GM04504 (cell line): ENCODE results near the gene CHST12.
"Not testable (repeated sequence)": the region's sequence is repeated elsewhere in the genome, so short reads cannot be mapped to it uniquely, and the experiment has no call there.

Experiments used
- DNase-seq: peaks from one replicate; pipeline ENCODE4 v3.0.0-alpha.2; 2012; ENCODE audit warnings: low read depth

Gene CHST12

DNA sequence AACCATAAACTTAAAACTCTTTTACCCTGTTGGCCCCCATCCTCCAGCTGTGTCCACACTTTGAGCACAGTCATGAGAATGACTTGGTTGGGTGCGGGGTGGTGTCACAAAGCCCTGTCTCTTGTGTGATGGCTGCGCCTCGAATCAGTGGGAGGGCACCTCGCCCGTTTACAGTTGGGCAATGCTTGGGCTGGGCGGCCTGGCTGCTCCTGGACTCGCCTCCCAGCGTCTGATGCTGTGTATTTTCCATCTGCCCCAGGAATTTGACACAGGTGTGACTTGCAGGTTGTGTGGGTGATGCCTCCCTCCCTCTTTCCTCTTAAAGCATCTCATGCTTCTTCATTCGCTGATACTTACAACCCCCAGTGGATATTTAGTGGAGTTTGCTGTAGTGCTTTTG lies 33.7 kb downstream of the CHST12 start:
- no peak for DNase-seq

DNA sequence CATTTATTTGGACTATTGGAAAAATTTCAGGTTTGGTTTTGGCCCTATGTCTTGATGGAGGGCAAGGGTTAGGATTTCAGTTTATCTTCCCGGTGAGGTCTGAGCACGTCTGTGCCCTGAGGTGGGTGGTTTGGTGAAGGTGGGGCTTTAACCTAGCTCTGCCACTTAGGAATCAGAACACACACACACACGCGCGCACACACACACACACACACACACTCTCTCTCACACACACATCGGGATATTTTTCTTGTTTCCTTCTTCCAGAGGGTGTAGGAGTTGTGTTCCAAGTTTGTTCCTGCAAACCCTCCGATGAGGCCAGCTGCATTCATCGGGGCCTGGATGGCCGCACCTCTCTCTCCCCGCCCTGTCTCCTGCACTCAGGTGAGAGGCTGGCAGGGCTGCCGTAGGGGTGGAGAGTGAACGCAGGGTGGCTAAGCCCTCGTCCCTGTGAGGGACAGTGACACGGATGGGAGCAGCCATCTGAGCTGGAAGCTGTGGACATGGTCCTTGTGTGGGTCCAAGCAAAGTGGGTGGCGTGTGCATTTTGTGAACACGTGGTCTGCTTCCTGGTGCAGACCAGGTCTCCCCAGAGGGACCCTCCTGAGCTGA lies 34.2 kb downstream of the CHST12 start:
- DNase-seq: no peak

GRCh38 chr7:2438186-2438585 lies 34.8 kb downstream of the CHST12 start:
- DNase-seq: no peak

DNA sequence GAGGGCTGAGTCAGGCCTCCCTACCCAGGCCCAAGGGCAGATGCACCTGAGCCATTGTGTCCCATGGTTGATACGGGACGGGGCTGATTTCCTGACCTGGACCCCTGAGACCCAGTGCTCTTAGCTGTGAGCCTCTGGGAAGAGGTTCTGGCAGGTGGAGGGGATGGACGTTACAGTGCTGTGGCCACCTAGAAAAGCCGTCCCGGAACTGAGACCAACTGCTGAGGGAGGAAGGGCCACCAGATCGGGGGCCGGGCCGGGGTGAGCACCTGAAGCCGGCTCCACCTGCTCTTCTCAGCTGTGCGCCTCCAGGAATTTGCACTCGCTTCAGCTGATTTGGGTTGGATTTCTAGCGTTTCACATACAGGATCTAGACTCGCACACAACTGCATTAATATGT lies 35.4 kb downstream of the CHST12 start:
- no peak for DNase-seq

GRCh38 chr7:2440608-2441245 lies 37.3 kb downstream of the CHST12 start:
- DNase-seq: no peak

- no peak for DNase-seq
Measured at GRCh38 chr7:2441430-2442058, 38.1 kb downstream of the CHST12 start.

DNA sequence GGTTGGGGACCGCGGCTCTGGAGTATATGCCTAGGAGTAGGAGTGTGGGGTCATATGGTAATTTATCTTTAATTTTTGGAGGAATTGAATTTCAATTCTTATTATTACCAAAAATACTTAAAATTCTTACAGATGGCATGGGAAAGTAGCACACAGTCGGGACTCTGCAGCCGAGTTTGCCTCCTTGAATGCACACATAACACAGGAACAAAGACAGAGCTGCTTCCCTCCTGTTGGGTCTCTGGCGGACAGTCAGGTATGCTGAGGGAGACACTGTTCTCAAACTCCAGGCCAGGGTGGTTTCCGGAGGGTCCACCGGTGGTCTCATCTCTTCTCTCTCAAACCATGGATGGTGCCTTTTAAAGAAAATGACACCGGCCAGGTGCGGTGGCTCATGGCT lies 40.1 kb downstream of the CHST12 start:
- no peak for DNase-seq

- peak; percentile 60 for DNase-seq
Measured at GRCh38 chr7:2444476-2444875, 41.1 kb downstream of the CHST12 start.

DNA sequence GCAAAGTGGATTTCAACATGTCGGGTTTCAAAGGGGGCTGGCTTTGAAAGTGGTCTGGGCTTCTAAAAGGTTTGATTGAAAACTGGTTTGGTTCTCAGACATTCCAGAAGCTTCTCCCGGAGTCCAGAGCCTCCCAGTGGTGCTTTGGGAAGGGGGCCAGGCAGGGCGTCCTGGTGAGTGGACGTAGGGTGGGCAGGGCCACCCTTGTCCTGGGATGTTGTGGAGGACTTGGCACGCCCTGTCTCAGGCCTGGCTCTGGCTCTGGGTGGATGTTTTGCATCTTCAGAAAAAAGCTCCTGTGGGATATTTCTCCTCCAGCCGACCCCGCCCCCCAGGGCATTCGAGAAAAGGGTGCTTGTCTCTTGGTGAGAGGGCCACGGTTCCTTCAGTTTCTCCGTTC lies 41.6 kb downstream of the CHST12 start:
- DNase-seq: no peak

DNA sequence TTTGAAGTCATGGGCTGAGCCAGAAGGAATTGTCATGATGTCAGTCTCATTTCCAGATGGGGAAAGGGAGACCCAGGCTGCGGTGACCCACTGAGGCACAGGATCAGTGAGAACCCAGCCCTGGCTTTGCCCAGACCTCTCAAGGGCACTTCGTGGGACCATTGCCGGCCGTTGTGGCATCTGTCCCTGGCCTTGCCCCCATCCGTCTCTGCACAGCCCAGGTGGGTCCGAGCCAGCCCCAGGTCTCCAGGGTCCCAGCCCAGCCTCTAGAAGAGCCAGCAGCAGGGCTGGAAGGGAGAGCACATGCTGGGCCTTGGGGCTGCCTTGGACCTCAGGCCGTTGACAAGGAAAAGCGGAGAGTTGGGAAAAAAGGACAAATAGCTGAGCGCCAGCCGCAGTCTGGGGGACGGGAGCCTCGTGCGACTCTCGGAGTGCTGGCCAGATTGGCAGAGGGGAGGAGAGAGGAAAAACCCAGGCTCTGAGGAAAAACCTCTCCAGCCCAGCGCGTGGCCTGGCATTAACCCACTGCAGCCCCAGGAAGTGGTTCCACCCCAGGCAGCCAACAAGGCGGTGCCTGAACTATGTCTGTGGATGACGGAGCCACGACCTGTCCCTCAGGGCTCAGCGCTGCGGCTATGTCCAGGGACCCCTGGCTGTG lies 42.6 kb downstream of the CHST12 start:
- DNase-seq: no peak

DNA sequence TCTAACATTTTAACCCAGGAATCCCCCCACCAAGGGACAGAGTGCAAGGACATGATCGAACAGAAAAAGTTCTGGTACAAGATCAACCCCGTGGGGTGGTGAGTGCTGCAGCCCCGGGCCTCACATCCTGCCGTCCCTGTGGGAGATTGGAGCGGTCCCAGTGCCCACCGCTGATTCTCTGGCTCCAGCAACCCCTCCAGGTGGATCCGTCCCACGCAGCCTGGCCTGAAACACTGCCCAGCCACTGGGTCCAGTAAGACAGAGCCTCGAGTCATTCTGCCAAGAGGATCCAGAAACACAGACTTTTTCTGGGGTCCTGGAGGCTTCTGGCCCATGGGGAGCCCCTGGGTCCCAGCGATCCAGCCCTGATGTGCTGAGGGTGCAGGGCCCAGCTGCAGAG lies 43.3 kb downstream of the CHST12 start:
- no peak for DNase-seq

DNA sequence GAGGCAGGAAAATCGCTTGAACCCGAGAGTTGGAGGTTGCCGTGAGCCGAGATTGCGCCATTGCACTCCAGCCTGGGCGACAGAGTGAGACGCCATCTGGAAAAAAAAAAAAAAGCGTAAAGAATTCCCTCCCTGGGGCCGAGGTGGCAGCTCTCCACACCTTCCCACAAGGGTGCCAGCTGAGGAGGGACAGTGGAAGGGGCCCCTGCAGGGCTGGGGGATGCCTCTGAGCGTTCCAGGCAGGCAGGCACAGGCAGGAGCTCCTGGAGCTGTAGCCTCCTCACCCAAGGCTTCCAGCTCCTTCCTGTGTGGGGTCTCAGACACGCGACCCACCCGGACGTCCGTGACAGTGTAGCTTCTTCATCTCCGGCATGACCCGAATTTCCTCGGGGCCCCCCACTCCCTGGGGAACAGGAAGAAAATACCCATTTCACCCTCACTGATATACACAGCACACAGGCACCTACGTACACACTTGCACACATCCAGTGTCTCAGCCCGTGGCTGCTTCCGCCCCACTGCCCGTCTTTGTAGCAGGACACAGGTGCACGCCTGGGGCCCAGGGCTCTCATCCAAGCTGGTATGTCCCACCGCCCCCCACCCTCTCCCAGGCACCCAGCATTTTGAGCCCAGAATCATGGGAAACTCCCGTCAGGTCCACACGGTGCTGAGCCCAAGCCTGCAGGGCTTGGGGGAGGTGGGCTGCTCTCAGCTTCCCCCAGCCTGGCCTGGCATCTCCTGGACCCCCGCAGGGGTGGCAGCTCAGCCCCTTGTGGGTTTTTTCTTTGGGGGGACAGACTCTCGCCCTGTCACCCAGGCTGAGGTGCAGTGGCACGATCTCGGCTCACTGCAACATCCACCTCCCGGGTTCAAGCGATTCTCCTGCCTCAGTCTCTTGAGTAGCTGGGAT lies 47.0 kb downstream of the CHST12 start:
- no peak for DNase-seq

DNA sequence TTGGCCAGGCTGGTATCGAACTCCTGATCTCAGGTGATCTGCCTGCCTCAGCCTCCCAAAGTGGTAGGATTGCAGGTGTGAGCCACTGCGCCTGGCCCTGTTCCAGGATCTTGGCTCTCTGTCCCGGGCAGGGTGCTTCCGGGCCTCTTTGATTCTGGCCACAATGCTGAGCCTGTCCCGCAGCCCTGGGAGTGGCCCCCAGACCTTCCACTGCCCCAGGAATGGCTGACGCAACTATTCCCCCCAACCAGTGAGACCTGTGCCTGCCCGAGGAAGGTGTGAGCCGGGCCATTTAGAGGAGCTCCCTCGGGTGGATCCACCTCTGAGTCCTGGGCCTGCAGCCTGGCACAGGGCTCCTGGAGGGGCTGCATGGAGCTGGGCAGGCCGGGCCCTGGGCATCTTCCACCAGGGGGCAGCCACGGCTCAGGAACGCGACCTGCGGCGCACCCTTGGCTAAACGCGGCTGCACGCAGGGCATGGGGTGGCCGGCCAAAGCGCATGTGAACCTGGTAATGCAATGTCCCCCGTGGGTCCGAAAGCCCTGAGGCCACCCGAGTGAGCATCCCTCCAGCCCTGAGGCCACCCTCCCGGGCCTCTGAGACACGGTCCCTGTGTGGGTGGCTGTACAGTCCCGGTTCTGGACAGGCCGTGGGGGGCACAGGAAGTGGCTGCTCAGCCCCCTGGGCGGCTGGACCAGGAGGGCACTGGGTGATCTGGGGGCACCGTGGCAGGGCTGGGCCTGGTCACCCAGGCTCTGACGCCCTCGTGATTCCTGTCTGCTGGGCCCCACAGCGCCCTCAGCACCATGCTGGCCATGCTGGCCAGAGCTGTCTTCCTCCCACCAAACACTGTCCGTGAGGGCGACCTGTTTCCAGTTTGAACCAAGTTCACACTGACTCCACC lies 48.0 kb downstream of the CHST12 start:
- DNase-seq: peak; percentile 34

DNA sequence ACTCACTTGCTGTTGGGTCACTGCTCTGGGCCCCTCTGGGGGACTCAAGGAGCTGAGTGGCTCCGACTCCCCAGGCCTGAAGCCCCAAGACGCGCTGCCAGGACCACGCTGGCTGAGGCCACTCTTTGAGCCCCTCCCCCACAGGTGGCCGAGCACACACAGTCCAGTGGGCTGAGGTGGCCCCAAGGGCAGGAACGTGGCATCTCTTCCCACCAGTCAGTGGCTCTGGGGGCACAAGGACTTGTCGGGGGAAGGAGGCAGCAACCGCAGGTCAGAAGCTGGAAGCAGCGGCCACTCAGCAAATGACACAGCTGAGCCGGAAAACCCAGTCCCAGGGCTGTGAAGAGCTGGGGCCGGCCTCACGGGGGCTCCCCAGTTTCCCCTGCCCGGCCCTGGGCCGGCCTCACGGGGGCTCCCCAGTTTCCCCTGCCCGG lies 48.7 kb downstream of the CHST12 start:
- no peak for DNase-seq

DNA sequence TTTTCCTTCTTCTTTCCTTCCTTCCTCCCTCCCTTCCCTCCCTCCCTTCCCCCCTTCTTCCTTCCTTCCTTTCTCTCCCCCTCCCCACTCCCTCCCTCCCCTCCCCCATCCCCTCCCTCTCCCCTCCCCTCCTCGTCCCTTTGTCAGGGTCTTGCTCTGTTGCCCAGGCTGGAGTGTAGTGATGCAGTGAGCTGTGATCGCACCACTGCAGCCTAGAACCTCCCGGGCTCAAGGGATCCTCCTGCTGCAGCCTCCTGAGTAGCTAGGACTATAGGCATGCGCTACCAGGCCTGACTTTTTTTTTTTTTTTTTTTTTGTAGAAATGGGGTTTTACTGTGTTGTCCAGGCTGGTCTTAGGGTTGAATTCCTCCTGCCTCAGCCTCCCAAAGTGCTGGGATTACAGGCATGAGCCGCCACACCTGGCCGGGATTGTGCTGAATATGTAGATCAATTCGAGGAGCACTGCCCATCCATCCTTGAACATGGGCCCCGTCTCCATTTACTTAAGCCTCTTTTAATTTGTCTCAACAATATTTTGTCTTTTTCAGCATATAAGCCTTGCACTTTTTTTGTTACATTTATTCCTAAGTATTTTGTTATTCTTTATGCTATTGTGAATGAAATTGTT lies 49.3 kb downstream of the CHST12 start:
- DNase-seq: no peak

GRCh38 chr7:2453849-2454248 lies 50.4 kb downstream of the CHST12 start:
- DNase-seq: not testable (repeated sequence)

- no peak for DNase-seq
Measured at GRCh38 chr7:2459674-2460073, 56.3 kb downstream of the CHST12 start.

- DNase-seq: no peak
Measured at GRCh38 chr7:2460188-2460587, 56.8 kb downstream of the CHST12 start.

DNA sequence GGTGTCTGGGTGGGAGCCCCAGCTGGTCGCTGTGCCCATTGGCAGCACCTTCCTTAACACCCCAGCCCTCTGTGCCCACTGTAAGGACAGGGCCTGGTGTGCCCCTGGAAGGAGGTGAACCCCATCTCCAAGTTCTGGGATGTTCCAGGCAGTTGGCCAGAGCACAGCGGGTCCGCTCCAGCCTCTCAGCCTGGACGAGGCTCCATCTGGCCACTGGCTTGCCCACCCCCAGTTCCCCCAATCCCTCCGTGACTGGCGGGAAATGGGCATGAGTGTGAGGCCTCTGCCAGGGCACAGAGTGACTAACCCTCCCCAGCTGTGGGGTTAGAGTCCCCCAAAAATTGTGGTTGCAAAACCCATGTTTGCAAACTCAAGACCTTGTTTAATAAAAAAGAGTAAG lies 57.2 kb downstream of the CHST12 start:
- DNase-seq: no peak

- DNase-seq: no peak
Measured at GRCh38 chr7:2461268-2462026, 58.0 kb downstream of the CHST12 start.
